Measurements from ENCODE around the gene GABRA4.

DNA sequence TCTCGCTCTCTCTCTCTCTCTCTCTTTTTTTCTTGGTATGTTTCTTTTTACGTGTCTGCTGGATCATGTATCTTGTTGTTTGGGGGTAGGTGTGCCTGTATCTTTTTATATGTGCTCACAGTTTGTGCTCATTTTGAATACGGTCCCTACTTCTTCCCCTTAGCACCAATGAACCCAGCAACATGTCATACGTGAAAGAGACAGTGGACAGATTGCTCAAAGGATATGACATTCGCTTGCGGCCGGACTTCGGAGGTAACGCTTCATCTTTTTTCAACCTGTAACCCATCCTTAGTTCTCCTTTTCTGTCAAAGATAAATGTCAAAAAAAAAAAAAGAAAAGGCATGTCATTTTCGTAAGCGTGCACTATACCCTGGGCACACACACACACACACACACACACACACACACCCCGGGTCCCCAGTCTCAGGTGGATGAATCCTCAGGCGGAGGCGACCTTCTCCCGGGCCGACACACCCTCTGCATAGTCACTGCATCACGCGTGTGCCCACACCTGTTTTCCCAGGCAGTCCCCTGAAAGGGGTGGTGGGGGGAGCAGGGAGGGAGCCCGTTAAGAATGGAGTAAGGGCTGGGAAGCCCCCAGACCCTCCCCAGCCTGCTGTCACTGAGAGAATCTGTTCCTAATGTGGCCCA, 38.5 kb upstream of the GABRA4 start:
- TF ChIP-seq, protein P1, sequence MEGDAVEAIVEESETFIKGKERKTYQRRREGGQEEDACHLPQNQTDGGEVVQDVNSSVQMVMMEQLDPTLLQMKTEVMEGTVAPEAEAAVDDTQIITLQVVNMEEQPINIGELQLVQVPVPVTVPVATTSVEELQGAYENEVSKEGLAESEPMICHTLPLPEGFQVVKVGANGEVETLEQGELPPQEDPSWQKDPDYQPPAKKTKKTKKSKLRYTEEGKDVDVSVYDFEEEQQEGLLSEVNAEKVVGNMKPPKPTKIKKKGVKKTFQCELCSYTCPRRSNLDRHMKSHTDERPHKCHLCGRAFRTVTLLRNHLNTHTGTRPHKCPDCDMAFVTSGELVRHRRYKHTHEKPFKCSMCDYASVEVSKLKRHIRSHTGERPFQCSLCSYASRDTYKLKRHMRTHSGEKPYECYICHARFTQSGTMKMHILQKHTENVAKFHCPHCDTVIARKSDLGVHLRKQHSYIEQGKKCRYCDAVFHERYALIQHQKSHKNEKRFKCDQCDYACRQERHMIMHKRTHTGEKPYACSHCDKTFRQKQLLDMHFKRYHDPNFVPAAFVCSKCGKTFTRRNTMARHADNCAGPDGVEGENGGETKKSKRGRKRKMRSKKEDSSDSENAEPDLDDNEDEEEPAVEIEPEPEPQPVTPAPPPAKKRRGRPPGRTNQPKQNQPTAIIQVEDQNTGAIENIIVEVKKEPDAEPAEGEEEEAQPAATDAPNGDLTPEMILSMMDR (tag by site-specific recombination; IDR thresholded peaks at IDR 0.05) = no peak
- TF ChIP-seq SETDB1 (IDR thresholded peaks at IDR 0.05; ENCODE audit: insufficient read length, low read length) = no peak
- no peak for TF ChIP-seq ZNF138 (tag by site-specific recombination; IDR thresholded peaks at IDR 0.05; ENCODE audit: borderline replicate concordance)
- no peak for TF ChIP-seq ZBTB8A (tag by site-specific recombination; IDR thresholded peaks at IDR 0.05)
- TF ChIP-seq, protein P2, sequence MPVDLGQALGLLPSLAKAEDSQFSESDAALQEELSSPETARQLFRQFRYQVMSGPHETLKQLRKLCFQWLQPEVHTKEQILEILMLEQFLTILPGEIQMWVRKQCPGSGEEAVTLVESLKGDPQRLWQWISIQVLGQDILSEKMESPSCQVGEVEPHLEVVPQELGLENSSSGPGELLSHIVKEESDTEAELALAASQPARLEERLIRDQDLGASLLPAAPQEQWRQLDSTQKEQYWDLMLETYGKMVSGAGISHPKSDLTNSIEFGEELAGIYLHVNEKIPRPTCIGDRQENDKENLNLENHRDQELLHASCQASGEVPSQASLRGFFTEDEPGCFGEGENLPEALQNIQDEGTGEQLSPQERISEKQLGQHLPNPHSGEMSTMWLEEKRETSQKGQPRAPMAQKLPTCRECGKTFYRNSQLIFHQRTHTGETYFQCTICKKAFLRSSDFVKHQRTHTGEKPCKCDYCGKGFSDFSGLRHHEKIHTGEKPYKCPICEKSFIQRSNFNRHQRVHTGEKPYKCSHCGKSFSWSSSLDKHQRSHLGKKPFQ (tag by site-specific recombination; IDR thresholded peaks at IDR 0.05) = no peak
- TF ChIP-seq ZNF140 (tag by site-specific recombination; IDR thresholded peaks at IDR 0.05) = no peak
